ENCODE measurements around the gene LIG3. TPM values are rescaled to one million over a fixed set of nuclear protein-coding genes. Genes with fewer than 3 reads are reported as not detected.

The LIG3 gene
- total RNA-seq, 2 experiments from 2014 or later = 48.3 to 48.7 TPM

DNA sequence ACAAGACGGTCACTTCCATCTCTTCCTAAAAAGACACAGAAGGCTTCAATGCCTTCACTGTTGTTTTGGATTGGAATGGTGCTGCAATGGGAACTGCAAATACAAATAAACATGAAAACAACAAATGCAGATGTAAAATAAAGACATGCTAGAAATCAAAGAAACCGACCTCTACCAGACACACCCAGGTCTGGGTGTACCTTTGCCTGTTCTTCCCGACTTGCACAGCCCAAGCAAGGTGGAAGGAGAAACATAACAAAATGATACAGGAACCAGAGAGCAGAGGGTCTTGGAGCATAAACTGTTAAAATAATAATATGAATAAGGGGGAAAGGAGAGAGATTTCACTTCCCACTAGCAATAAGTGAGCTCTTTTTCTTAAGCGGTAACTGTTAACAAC lies 65.9 kb downstream of the LIG3 start:
- DNase-seq = no peak
- peaks cover 64% of the 10 kb centered on the region for H3K4me1 Mint-ChIP-seq (ENCODE audit: low read depth)
- H3K36me3 Mint-ChIP-seq = peaks cover 4% of the 10 kb centered on the region

DNA sequence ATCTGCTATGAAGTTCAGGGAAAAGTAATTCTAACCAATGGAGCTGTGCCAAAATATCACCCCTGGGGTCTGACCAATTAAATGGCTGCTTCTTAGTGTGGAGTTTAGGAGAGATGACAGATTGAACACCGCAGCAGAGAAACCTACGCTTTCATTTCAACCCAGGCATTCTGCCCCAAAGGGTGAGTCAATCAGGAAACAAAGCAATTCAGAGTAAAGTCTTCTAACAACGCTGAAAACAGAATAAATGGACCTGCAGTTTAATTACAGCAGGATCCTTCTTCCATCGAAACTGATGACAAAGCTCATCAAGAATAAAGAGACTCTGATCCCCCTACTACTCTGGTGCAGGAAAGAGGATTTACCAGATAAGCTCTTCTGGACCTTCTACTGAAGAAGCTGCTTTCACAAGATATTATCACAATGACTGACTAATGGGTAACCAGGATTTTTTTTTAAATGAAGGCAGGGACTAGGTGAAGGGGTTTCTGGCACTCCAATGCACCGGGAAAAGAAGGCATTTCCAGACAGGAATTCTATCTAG lies 66.5 kb downstream of the LIG3 start:
- peak; percentile 82 for DNase-seq
- Mint-ChIP-seq H3K9me3 (no peaks in the 10 kb centered on the region), H3K36me3 (peaks cover 4% of the 10 kb centered on the region), H3K4me1 (ENCODE audit: low read depth) (peaks cover 69% of the 10 kb centered on the region), H3K4me3 (peak overlapping the region; percentile 72), H3K27me3 (no peaks in the 10 kb centered on the region), H3K27ac (peak overlapping the region; percentile 94)
- CTCF ChIA-PET = interaction anchor here (0.6 to 2.2 kb wide), 9 partner anchors 17 to 48 kb away, joined by 3 to 14 read pairs (median 5); partner anchors contain the start of gene RFFL
- POLR2A ChIA-PET = interaction anchor here (1.0 to 2.1 kb wide), 16 partner anchors 9 to 72 kb away, joined by 3 to 36 read pairs (median 4); partner anchors contain the start of genes LIG3 and RFFL
- intact Hi-C loops (cut with micrococcal nuclease) = loop anchor here (1.0 to 2.0 kb wide), 5 partner anchors 16 to 66 kb away; partner anchors contain the start of genes LIG3 and RFFL

More for the DNA sequence above, 65.9 kb downstream of the LIG3 start:
- Mint-ChIP-seq H3K9me3 (no peaks in the 10 kb centered on the region), H3K27me3 (no peaks in the 10 kb centered on the region), H3K27ac (peak overlapping the region; percentile 94), H3K4me3 (peak overlapping the region; percentile 72)
- intact Hi-C loops (cut with micrococcal nuclease) = loop anchor here (1.0 to 2.0 kb wide), 5 partner anchors 17 to 65 kb away; partner anchors contain the start of genes LIG3 and RFFL
- ChIA-PET CTCF (interaction anchor here (0.6 to 2.2 kb wide), 9 partner anchors 17 to 47 kb away, joined by 3 to 14 read pairs (median 5); partner anchors contain the start of gene RFFL), POLR2A (interaction anchor here (1.0 to 2.1 kb wide), 16 partner anchors 9 to 73 kb away, joined by 3 to 36 read pairs (median 4); partner anchors contain the start of genes LIG3 and RFFL)

- Mint-ChIP-seq H3K27ac (peak overlapping the region; percentile 41), H3K36me3 (peaks cover 2% of the 10 kb centered on the region), H3K9me3 (no peaks in the 10 kb centered on the region), H3K4me3 (peak overlapping the region; percentile 4), H3K27me3 (no peaks in the 10 kb centered on the region), H3K4me1 (ENCODE audit: low read depth) (peaks cover 74% of the 10 kb centered on the region)
- no peak for DNase-seq
- CTCF ChIA-PET = interaction anchor here (1.3 to 1.4 kb wide), 2 partner anchors 71 to 165 kb away, joined by 3 to 5 read pairs; no protein-coding TSS in a partner anchor
- intact Hi-C loops (cut with micrococcal nuclease) = no loop called here
- POLR2A ChIA-PET = interaction anchor here (1.1 kb wide), 1 partner anchor 10 kb away, joined by 3 read pairs; no protein-coding TSS in a partner anchor
Observed at GRCh38 chr17:35048685-35049379, 68.5 kb downstream of the LIG3 start.

- Mint-ChIP-seq H3K27me3 (no peaks in the 10 kb centered on the region), H3K36me3 (peaks cover 2% of the 10 kb centered on the region), H3K4me1 (ENCODE audit: low read depth) (peaks cover 75% of the 10 kb centered on the region), H3K4me3 (no peak overlapping the region), H3K9me3 (no peaks in the 10 kb centered on the region), H3K27ac (peak overlapping the region; percentile 41)
- intact Hi-C loops (cut with micrococcal nuclease) = no loop called here
- CTCF ChIA-PET = no interaction called here
- DNase-seq = no peak
- POLR2A ChIA-PET = interaction anchor here (1.6 kb wide), 1 partner anchor 13 kb away, joined by 6 read pairs; the partner anchor contains the start of gene RFFL
Observed at GRCh38 chr17:35050170-35050569, 69.9 kb downstream of the LIG3 start.

- DNase-seq = peak; percentile 40
- Mint-ChIP-seq H3K9me3 (no peaks in the 10 kb centered on the region), H3K36me3 (peaks cover 2% of the 10 kb centered on the region), H3K27ac (peak overlapping the region; percentile 82), H3K4me3 (peak overlapping the region; percentile 59), H3K4me1 (ENCODE audit: low read depth) (peaks cover 72% of the 10 kb centered on the region), H3K27me3 (no peaks in the 10 kb centered on the region)
- ChIA-PET CTCF (interaction anchor here (0.8 kb wide), 1 partner anchor 31 kb away, joined by 3 read pairs; no protein-coding TSS in a partner anchor), POLR2A (interaction anchor here (1.1 to 1.6 kb wide), 2 partner anchors 12 kb away, joined by 5 to 6 read pairs; partner anchors contain the start of gene RFFL)
- intact Hi-C loops (cut with micrococcal nuclease) = loop anchor here (1.0 kb wide), 3 partner anchors 12 to 37 kb away; partner anchors contain the start of gene RFFL
Observed at GRCh38 chr17:35051183-35051578, 70.9 kb downstream of the LIG3 start.

DNA sequence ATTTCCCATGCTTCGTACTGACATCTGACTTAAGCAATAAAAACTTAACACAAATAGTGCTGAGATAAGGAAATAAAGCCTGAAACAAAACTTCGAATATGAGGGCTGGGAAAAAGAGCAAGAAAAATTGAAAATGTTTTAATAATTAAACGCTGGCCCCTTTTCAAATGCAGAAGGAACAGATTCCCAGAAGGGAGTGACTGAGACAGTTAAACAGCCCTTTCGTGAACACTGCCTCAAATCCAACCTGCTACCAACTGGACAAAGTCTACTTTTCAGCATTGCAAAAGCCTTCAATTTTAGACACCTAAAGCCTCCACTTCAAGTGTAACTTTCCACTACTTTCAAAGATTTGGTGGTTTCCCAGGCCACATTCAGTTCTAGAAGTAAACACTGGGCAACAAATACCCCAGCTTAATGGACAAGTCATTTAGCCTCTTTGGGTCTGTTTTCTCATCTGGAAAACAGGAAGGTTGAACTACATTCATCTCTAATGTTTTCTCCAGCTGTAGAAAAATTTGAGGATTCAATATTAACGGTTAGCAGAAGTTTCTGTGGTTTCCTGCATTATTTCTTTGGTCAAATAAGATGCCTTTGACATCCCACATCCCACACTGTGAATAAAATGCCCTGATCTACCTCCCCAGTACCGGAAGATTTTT lies 71.4 kb downstream of the LIG3 start:
- H3K27ac Mint-ChIP-seq = peak overlapping the region; percentile 82
- CTCF ChIA-PET = interaction anchor here (0.8 to 1.0 kb wide), 3 partner anchors 28 to 38 kb away, joined by 3 read pairs; no protein-coding TSS in a partner anchor
- H3K9me3 Mint-ChIP-seq = no peaks in the 10 kb centered on the region
- peaks cover 2% of the 10 kb centered on the region for H3K36me3 Mint-ChIP-seq
- POLR2A ChIA-PET = interaction anchor here (1.1 kb wide), 1 partner anchor 12 kb away, joined by 5 read pairs; the partner anchor contains the start of gene RFFL
- peak overlapping the region; percentile 59 for H3K4me3 Mint-ChIP-seq
- H3K4me1 Mint-ChIP-seq (ENCODE audit: low read depth) = peaks cover 69% of the 10 kb centered on the region
- no peak for DNase-seq
- intact Hi-C loops (cut with micrococcal nuclease) = loop anchor here (1.0 kb wide), 3 partner anchors 12 to 37 kb away; partner anchors contain the start of gene RFFL
- H3K27me3 Mint-ChIP-seq = no peaks in the 10 kb centered on the region

- peaks cover 65% of the 10 kb centered on the region for H3K4me1 Mint-ChIP-seq (ENCODE audit: low read depth)
- H3K4me3 Mint-ChIP-seq = peak overlapping the region; percentile 1
- H3K36me3 Mint-ChIP-seq = peaks cover 2% of the 10 kb centered on the region
- no peaks in the 10 kb centered on the region for H3K9me3 Mint-ChIP-seq
- H3K27me3 Mint-ChIP-seq = no peaks in the 10 kb centered on the region
- no peak for DNase-seq
- intact Hi-C loops (cut with micrococcal nuclease) = no loop called here
- ChIA-PET POLR2A (interaction anchor here (1.1 kb wide), 1 partner anchor 11 kb away, joined by 5 read pairs; the partner anchor contains the start of gene RFFL), CTCF (interaction anchor here (0.8 to 1.0 kb wide), 2 partner anchors 29 to 37 kb away, joined by 3 read pairs; no protein-coding TSS in a partner anchor)
- peak overlapping the region; percentile 82 for H3K27ac Mint-ChIP-seq
Observed at GRCh38 chr17:35052241-35052610, 71.9 kb downstream of the LIG3 start.

DNA sequence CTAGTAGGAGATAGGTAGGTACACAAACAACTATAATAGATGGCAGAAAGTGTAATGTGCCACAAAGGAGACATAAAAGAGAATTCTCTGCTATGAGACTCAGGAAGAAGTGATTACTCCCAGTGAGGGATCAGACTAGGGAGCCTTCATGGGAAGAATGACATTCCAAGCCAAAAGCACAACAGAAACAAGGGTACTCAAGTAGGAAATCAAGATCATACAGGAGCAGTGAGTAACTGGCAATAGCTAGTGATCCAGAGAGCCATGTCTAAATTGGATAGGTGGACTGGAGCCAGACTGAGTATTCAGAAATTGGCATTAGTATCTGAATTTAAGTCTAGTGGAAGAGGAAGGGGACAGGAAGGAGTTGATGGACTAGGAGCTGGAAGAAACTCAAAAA lies 72.5 kb downstream of the LIG3 start:
- Mint-ChIP-seq H3K9me3 (no peaks in the 10 kb centered on the region), H3K27me3 (no peaks in the 10 kb centered on the region), H3K4me1 (ENCODE audit: low read depth) (peaks cover 68% of the 10 kb centered on the region), H3K4me3 (no peak overlapping the region), H3K27ac (peak overlapping the region; percentile 82), H3K36me3 (peaks cover 5% of the 10 kb centered on the region)
- DNase-seq = no peak
- intact Hi-C loops (cut with micrococcal nuclease) = no loop called here
- ChIA-PET POLR2A (interaction anchor here (1.1 kb wide), 1 partner anchor 11 kb away, joined by 5 read pairs; the partner anchor contains the start of gene RFFL), CTCF (interaction anchor here (0.5 to 1.8 kb wide), 4 partner anchors 10 to 188 kb away, joined by 3 to 6 read pairs (median 4); partner anchors contain the start of gene RFFL)

DNA sequence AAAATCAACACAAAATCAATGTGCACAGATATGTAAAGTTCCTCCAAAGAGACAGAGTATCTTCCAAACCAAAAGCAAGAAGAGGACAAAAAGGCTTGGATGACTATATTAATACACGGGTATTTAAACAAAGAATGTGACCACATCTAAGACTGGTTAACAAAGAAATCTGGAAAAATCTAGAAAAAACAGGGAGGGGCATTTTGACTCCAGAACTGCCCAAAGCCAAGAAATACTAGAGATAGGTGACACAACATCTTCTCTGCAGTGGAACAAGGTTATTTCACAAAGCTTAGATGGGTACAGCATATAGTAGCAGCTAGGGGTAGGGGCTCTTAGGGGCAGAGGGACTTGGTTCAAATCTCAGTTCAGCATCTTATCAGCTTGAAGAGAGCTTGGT lies 72.9 kb downstream of the LIG3 start:
- Mint-ChIP-seq H3K4me3 (no peak overlapping the region), H3K36me3 (peaks cover 5% of the 10 kb centered on the region), H3K27ac (peak overlapping the region; percentile 19), H3K27me3 (no peaks in the 10 kb centered on the region), H3K9me3 (no peaks in the 10 kb centered on the region), H3K4me1 (ENCODE audit: low read depth) (peaks cover 71% of the 10 kb centered on the region)
- DNase-seq = no peak
- CTCF ChIA-PET = interaction anchor here (0.5 to 1.8 kb wide), 4 partner anchors 10 to 187 kb away, joined by 3 to 6 read pairs (median 4); partner anchors contain the start of gene RFFL
- POLR2A ChIA-PET = interaction anchor here (1.1 kb wide), 1 partner anchor 10 kb away, joined by 5 read pairs; the partner anchor contains the start of gene RFFL
- intact Hi-C loops (cut with micrococcal nuclease) = no loop called here

- ChIA-PET POLR2A (no interaction called here), CTCF (no interaction called here)
- no peaks in the 10 kb centered on the region for H3K9me3 Mint-ChIP-seq
- peaks cover 14% of the 10 kb centered on the region for H3K36me3 Mint-ChIP-seq
- H3K27ac Mint-ChIP-seq = no peak overlapping the region
- no peak for DNase-seq
- H3K4me1 Mint-ChIP-seq (ENCODE audit: low read depth) = peaks cover 65% of the 10 kb centered on the region
- intact Hi-C loops (cut with micrococcal nuclease) = no loop called here
- no peaks in the 10 kb centered on the region for H3K27me3 Mint-ChIP-seq
- no peak overlapping the region for H3K4me3 Mint-ChIP-seq
Observed at GRCh38 chr17:35056013-35056412, 75.7 kb downstream of the LIG3 start.

DNA sequence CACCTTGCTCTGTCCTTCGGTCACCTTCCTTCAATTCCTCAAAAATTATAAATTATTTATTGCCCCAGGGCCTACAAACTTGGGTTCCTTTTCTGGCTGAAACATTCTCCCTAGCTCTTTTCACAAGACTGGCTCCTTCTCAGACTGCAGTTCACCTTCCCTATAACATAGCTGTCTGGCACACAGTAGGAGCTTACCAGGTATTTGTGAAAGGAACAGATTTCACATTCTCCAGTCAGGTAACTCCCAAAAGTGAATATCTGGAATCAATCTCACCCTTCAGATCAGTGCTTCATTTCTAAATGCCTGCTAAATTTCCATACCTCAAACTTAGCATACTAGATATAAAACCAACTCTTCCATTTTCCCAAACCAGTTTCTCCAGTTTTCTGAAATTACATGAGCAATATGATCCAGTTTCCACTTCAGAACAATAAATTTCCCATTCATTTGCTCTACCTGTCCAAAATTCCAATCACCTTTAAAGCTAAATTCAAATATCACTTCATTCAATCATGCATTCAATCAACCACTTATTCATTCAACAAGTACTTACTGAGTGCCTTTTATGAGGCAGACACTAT lies 77.1 kb downstream of the LIG3 start:
- no peak overlapping the region for H3K4me3 Mint-ChIP-seq
- ChIA-PET CTCF (interaction anchor here (1.3 kb wide), 1 partner anchor 32 kb away, joined by 6 read pairs; no protein-coding TSS in a partner anchor), POLR2A (interaction anchor here (1.5 kb wide), 1 partner anchor 11 kb away, joined by 4 read pairs; no protein-coding TSS in a partner anchor)
- peaks cover 20% of the 10 kb centered on the region for H3K36me3 Mint-ChIP-seq
- intact Hi-C loops (cut with micrococcal nuclease) = no loop called here
- H3K9me3 Mint-ChIP-seq = no peaks in the 10 kb centered on the region
- H3K27me3 Mint-ChIP-seq = no peaks in the 10 kb centered on the region
- peak overlapping the region; percentile 13 for H3K27ac Mint-ChIP-seq
- peaks cover 55% of the 10 kb centered on the region for H3K4me1 Mint-ChIP-seq (ENCODE audit: low read depth)
- DNase-seq = no peak

All from activated CD4-positive, alpha-beta memory T cell treated with anti-CD3 and anti-CD28 coated beads for 36 hours (primary cell).